ENCODE measurements around the gene TNFSF9.

TNFSF9 gene

DNA sequence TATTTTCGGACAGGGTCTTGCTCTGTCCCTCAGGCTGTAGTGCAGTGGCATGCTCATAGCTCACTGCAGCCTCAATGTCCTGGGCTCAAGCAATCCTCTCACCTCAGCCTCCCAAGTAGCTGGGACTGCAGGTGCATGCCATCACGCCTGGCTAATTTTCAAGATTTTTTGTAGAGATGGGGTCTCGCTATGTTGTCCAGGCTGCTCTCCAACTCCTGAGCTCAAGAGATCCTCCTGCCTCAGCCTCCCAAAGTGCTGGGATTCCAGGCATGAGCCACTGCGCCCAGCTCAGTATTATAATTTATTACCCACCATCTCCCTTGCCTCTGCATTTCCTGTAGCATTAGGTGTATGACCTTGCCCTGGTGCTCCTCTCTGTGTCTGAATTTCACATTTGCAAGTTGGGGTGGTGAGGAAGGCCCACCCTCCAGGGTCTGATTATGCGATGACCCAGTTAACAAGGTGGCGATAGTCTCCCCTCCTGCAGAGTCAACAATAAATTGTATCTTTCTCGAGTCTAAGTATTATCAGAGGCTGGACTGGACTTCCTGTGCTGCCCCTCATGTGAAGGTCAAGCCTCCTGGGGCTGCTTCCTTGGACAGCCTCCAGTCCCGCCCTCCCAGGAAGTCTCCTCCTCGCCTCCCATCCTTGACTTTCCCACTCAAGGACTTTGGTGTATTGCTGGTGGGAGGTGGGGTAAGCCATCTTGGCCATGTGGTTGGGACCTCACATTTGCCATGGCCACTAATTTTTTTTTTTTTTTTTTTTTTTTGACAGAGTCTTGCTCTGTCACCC is 27.2 kb upstream of the TNFSF9 start:
- DNase-seq, result no peak

DNA sequence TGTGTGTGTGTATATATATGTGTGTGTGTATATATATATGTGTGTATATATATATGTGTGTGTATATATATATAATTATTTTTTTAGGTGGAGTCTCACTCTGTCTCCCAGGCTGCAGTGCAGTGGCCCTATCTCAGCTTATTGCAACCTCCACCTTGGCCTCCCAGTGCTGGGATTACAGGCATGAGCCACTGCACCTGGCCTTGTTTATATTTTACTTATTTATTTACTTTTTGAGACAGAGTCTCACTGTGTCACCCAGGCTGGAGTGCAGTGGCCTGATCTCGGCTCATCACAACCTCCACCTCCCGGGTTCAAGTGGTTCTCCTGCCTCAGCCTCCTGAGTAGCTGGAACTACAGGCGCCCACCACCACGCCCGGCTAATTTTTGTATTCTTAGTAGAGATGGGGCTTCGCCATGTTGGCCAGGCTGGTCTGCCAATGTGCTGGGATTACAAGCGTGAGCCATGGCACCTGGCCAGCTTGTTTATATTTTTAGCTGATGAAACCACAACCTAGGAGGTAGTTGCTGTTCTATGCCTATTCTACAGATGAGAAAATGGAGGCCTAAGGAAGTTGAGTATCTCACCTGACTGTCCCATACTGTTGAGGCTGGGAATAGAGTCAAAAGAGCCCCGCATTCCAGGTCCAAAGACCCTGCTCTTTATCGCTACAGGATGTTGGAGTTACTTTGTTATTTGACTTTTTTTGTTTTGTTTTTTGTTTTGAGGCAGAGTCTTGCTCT is 22.6 kb upstream of the TNFSF9 start:
- peak in 1 of 58 donors; percentile 40 for DNase-seq

DNA sequence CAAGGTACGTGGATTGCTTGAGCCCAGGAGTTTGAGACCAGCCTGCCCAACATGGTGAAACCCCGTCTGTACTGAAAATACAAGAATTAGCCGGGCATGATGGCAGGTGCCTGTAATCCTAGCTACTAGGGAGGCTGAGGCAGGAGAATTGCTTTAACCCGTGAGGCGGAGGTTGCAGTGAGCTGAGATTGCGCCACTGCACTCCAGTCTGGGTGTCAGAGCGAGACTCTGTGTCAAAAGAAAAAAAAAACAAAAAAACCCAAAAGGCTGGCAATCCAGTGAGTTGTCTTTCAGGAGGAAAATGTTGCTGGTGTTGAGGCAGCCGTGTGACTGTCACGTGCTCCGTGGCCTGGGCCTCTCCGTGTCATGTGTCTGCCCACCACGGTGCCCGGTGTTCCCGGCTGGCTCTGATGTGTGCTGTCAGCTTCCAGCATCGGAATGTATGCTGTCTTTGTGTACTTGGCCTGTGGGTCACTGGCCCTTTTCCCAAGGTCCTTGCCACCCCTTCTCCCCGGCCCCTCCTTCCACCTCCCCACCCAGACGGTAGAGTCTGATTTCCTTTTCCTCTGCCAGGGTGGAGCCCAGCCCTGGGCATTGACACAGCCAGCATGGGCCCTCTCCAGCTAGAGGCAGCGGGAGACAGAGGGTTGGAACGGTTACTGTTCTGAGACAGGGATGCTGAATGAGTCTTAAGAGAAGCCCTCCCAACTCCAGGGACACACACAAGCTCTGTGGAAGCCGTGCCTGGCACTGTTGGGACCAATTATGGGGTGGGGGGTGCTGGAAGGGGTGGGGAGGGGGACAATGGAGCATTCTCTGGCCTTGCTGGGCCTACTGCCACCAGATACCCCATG is 21.5 kb upstream of the TNFSF9 start:
- DNase-seq, result peak in 57 of 58 donors; percentile 41 to 100 (median 89)

DNA sequence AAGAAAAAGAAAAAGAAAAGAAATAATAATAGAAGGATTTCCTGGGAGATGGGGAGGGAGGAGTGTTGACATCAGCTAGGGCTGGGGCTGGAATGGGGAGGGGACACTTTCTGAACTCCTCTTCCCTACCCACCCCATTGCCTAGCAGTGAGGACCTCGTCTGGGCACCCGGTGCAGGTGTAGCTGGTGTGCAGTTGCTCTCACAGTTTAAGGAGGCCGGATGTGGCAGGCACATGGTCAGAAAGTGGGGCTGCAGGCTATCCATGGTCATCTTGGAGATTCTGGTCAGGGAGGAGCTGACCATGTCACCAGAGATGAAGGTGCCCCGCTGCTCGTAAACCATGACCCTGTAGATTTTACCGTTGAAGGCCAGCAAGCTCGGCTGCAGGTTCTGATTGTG is 20.2 kb upstream of the TNFSF9 start:
- DNase-seq, result no peak

DNA sequence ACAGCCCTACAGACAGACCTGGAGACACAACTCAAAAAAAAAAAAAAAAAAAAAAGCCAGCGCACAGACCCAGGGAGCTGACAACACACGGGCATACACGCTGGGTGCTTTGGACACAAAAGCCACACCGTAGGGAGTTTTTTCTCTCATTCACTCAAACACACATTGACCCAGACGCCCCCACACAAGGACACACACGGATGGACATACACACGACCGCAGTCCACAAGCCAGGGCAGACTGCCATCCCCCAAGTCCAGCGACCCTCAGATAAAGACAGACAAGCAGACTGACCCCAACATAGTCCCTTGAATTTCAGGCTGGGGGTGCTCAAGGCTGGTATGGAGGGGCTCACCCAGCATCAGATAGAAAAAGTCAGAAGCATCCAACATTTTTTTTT is 16.7 kb upstream of the TNFSF9 start:
- no peak for DNase-seq

DNA sequence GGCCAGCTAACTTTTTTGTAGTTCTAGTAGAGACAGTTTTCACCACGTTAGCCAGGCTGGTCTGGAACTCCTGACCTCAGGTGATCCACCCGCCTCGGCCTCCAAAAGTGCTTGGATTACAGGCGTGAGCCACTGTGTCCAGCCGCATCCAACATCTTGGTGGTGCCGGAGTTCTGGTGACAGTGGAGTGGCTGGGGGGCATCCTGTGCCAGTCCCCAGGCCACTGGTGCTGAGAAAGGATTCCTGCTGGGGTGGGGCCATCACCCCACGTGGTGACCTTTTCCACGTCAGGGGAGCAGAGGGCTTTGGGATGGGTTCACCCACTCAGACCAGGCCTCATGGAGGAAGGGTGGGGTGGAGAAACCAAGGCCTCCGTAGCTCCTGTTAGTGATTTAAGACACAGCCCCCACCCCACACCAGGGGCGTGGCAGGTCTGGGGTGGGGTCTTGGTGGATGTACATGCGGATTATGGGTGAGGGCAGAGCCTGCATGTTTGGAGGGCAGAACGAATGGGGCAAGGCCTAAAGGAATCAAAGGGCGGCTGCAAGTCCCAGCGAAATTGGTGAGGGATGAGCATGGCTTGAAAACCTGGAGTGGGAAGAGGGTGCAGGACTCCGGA is 15.8 kb upstream of the TNFSF9 start:
- DNase-seq, result no peak

DNA sequence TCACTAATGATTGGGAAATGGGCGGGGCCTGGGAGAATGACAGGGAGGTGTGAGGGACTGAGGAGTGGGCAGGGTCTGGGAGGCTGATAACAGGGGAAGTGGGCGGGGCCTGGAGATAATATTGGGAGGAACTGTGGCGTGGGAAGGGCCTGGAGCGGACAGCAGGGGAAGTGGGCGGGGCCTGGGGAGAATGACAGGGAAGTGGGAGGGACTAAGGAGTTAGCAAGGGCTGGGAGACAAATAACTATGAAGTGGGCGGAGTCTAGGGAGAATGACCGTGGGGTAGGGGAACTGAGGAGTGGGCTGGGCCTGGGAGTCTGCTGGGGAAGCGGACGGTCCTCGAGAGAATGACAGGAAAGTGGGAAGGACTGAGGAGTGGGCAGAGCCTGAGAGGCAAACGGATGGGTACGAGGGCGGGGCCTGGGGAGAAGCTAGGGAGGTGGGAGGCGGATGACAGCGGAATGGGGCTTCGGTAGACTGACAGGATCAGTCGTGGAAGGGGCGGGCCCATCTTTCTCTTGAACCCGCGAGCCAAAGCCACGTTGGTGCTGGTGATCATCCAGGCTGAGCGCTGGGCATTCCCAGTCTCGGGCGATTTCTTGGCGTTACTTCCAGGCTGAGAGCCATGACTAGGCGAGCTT is 14.7 kb upstream of the TNFSF9 start:
- peak; percentile 49 to 97 (median 89) for DNase-seq

DNA sequence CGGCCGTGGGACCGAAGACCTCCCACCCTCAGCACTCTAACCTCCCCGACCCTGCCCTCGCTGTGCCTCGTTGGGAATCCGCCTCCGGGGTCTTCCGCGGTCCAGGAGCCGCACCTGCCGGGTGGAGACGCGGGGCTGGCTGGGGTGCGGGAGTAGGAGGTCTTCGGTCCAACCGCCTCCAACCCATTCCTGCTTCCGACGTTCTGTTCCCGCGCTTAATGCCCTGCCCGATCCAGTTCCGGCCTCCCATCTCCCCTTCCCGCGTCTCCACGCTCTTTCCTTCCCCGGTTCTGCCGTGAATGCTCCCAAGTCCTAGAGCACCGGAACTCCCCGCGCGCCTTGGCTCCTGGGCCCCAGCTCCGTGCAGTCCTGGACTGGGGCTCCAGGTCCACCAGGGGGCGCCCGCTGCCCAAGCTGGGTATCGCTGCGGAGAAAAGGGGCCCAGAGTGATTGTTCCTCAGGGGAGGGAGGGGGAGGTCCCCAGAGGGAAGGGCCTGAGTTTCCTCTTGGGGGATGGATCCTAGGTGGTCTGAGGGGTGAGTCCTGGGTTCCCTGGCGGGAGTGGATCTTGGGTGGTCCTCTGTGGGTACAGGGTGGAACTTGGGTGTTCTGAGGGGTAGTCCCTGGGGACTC is 14.1 kb upstream of the TNFSF9 start:
- peak in 57 of 58 donors; percentile 25 to 94 (median 81) for DNase-seq

DNA sequence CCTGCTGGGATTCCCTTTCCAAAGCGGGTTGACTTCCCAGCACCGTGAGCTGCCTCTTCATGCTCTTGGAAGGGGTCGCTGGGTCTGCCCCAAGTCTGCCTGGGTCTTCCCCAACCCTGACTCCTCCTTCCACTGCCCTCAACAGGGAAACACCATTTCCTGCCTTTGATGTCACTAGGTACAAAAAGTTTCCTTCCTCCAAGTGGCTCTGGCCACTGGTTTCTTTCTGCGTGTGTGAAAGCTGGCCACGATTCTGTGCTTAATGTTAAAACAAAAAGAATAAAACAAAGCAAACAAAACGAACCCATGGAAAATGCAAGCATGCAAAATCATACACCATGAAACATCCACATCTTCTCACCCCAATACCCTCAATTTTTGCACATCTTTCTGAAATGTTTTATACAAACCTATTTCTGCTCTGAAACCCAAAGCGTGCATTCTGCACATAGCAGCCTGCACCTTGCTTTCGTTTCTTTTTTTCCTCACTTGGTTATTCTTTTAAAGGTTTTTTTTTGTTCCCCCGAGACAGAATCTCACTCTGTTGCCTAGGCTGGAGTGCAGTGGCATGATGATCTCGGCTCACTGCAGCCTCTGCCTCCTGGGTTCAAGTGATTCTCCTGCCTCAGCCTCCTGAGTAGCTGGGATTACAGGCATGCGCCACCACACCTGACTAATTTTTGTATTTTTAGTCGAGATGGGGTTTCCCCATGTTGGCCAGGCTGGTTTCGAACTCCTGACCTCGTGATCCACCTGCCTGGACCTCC is 12.5 kb upstream of the TNFSF9 start:
- DNase-seq, result no peak

DNA sequence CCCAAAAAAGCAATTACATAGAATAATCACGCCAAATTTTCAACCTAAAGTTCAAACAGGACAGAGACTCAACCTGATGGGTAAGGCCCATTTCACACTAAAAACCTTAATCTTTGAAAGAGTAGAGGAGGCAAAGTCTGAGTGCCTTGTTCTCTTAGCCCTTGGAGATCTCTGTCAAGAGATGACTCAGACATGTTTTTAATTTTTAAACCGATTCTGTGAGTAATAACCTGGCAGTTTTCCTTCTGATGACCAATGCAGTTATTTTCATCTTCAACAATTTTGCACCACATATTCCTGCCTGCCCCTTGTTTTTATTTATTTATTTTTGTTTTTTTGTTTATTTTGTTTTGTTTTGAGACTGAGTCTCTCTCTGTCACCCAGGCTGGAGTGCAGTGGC is 11.5 kb upstream of the TNFSF9 start:
- DNase-seq, result no peak

DNA sequence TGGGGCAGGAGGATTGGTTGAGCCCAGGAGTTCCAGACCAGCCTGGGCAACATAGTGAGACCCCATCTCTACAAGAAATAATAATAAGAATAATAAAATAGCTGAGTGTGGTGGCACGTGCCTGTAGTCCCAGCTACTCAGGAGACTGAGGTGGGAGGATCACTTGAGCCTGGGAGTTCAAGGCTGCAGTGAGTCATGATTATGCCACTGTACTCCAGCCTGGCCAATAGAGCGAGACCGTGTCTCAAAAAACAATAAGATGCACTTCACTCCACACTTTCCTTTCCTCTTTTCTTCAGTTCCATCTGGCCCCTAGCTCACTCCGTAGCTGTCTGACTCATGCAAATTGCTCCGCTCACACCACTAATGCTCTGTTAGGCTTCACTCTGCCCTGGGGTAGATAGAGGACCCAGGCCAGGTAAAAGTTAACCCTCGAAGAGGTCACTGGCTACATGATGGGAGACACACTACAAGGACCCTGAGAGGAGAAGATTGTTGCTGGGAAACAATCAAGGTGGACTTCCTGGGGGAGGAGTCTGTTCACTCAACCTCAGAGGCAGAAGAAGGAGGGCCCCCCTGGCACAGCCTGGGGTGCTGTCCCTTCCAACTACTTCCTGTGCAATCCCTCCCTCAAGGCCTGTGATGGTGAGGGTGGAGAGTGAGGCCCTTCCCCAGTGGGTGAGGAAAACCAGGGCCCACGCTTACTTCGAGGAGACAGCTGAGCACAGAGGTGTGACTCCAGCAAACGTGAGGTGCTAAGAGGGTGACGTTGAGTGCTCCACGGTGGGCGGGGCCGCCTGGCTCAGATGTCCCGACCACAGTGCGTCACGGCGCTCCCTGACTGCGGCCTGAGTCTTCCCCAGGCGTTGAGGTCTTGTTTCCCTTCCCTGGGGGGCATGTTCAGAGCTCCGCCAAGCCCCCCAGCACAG is 8.8 kb upstream of the TNFSF9 start:
- no peak for DNase-seq

DNA sequence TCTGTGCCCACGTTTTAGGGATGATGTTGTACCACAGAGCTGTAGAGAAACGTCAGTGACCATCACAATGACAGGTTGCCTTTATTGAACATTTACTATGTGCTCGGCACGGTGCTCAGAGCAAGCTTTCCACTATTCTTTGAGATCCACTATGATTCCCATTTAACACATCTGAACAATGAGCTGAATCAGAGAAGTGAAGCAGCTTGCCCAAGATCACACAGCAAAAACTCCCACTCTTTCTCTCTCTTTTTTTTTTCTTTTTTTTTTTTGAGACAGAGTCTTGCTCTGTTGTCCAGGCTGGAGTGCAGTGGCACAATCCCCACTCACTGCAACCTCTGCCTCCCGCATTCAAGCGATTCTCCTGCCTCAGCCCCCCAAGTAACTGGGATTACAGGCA is 8.1 kb upstream of the TNFSF9 start:
- DNase-seq, result no peak

DNA sequence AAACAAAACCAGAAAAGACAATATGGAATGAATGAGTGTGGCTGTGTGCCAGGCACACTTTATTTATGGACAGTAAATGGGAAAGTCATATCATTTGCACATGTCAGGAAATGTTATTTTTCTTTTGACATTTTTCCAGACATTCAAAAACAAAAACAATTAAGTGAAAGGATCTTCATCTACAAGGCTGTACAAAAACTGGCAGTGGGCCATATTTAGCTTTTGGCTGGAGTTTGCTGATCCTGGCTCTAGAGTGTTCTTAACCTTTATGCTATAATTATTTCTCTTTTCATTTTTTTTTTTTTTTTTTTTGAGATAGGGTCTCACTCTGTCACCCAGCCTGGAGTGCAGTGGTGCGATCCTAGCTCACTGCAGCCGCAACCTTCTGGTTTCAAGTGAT is 6.5 kb upstream of the TNFSF9 start:
- DNase-seq, result peak in 1 of 58 donors; percentile 37

DNA sequence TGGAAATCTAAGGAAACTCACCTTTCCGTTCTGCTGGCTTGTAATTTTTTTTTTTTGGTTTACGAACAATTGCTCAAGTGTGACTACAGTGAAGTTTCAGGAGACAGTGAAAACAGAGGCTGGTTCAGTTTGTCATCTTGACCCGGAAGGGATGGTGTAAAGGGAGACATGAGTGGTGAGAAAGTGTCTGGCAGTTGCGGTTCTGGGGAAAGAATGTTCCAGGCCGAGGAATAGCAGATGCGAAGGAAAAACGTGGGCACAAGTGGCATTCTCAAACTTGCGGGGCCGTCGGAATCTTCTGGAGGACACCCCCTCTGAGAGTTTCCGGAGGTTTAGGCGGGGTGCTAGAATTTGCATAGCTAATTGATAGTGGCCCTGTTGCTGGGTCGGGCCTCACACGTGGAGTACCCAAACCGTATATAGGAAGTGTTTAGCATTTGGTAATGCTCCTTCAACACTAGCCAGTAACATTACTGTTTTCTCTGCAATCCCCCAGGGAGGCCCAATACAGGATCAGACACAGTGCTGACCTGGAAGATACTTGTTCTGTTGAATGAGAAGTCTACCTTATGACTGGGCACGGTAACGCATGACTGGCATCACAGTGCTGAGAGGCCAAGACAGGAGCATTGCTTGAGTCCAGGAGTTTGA is 2.8 kb upstream of the TNFSF9 start:
- DNase-seq, result no peak

DNA sequence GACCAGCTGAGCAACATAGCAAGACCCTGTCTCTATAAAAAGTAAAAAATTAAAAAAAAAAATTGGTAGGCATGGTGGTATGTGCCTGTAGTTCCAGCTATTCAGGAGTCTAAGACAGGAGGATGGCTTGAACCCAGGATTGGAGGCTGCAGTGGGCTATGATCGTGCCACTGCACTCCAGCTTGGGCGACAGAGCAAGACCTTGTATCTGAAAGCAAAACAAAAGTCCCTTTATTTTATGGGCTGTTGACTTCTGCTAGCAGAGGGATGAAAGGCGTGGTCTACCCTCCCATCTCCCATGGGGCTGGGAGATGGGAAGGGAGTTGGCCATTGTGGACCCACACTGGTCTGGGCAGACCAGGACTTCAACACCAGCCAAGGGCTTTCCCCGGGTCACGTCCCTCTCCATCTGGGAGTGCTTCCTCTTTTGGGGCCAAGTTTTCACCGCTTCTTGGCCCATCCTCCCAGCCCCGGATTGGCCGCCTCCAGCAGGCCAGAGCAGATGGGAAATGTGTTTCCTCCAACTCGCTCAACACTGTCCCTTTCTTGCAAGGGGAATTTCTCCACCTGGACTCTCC is 2.2 kb upstream of the TNFSF9 start:
- peak in 46 of 58 donors; percentile 2 to 75 (median 38) for DNase-seq

DNA sequence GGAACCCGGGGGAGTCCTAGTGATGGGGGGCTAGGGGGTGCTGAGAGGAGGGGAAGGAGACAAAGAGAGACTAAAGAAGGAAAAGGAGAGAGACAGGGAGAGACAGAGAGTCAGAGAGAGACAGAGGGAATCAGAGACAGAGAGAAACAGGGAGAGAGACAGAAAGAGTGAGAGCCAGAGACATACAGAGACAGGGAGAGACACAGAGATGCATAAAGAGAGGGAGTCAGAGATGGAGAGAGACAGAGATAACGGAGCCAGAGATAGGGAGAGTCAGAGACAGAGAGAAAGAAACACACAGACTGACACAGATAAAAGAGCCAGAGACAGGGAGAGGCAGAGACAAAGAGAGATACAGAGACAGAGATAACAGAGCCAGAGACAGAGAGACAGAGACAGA is 1.5 kb upstream of the TNFSF9 start:
- no peak for DNase-seq

DNA sequence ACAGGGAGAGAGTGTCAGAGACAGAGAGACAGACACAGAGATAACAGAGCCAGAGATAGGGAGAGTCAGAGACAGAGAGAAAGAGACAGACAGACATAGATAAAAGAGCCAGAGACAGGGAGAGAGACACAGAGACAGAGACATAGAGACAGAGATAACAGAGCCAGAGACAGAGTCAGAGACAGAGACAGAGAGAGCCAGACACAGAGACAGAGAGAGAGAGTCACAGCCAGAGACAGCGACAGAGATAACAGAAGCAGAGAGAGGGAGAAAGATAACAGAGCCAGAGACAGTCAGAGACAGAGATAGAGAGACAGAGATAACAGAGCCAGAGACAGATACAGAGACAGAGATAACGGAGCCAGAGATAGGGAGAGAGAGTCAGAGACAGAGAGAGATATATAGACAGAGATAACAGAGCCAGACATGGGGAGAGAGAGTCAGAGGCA is 865 bp upstream of the TNFSF9 start:
- no peak for DNase-seq
